ENCODE data around the gene AP3B2.

Gene AP3B2

DNA sequence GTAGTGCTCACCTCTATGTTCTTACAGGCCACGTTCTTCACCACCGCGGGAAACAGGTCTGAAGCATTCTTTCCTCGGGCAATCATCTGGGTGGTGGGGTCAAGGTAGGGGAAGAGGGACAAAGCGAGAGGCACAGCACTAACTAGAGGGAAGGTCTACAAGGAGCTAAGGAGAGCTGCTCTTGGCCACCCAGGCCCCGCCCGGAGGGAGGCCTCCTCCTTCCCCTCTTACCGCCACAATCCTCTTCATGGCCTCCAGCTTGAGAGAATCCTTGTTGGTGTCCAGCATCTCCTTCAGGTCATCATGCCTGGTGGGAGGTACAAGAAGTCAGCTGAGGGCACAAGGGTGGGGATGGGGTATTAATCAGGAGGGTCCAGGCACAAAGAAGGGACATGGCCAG is 20.5 kb downstream of the AP3B2 start:
- DNase-seq = no peak

GRCh38 chr15:82688691-82689090 is 21.0 kb downstream of the AP3B2 start:
- no peak for DNase-seq

GRCh38 chr15:82681371-82681770 is 28.3 kb downstream of the AP3B2 start:
- no peak for DNase-seq

- DNase-seq = no peak
Measured at GRCh38 chr15:82680200-82681102, 29.2 kb downstream of the AP3B2 start.

GRCh38 chr15:82679626-82680199 is 30.0 kb downstream of the AP3B2 start:
- DNase-seq = no peak

- no peak for DNase-seq
Measured at GRCh38 chr15:82677720-82678323, 31.9 kb downstream of the AP3B2 start.

DNA sequence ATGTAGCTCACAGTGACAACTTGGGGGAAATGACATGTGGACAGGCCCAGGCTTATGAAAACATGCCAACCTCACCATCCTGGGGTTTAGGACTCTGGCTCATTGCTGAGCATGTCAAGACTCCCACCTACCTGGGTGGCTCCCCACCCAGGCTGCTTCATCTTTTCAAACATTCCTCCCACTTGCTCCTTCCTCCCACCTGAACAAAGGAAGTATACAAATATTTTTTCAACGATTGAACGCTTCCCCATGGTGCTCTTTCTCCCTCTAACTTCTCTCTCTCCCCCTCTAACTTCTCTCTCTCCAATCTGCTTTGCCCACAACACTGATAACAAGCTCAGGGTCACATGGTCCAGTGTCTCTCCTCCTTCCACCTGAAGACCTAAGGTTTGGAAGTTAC is 34.8 kb downstream of the AP3B2 start:
- no peak for DNase-seq

GRCh38 chr15:82670699-82671098 is 39.0 kb downstream of the AP3B2 start:
- no peak for DNase-seq

GRCh38 chr15:82666606-82667005 is 43.1 kb downstream of the AP3B2 start:
- DNase-seq = no peak

- no peak for DNase-seq
Measured at GRCh38 chr15:82664021-82664420, 45.7 kb downstream of the AP3B2 start.

DNA sequence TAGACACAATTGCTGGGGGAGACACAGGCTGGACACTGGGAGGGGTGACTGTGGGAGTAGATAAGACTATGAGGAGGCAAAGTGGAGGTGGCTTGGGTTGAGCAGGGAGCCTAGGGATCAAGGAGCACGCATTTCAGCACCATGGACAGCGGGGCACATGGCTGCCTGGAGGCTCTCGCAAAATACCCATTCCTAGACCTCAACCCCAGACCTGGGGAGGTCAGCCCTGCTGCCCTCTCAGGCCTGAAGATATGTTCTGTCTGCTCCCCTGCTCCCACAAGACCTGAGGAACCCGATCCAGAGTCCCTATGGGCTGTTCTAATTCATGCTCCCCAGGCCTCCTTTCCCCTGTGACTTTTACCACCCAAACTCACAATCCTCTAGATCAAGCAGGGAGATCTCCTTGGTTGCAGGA is 46.5 kb downstream of the AP3B2 start:
- no peak for DNase-seq

- no peak for DNase-seq
Measured at GRCh38 chr15:82662641-82663040, 47.0 kb downstream of the AP3B2 start.

DNA sequence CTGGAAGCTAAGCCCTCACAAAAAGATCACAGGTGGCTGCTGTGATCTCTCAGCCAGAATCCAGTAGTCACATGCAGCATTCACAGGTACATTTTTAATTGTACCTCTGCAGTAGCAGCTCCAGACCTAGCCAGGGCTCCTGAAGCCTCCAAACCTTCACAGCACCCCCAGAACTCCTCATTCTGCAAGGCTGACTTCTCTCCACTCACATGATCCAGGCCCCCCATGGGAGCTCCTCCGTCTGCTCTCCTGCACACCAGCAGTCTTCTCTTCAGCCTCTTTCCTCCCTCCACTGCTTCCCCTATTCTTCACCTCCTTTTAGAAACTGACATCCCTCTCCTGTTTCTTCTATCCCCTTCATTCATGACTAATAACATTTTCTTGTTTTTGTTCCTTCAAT is 49.3 kb downstream of the AP3B2 start:
- DNase-seq = no peak

DNA sequence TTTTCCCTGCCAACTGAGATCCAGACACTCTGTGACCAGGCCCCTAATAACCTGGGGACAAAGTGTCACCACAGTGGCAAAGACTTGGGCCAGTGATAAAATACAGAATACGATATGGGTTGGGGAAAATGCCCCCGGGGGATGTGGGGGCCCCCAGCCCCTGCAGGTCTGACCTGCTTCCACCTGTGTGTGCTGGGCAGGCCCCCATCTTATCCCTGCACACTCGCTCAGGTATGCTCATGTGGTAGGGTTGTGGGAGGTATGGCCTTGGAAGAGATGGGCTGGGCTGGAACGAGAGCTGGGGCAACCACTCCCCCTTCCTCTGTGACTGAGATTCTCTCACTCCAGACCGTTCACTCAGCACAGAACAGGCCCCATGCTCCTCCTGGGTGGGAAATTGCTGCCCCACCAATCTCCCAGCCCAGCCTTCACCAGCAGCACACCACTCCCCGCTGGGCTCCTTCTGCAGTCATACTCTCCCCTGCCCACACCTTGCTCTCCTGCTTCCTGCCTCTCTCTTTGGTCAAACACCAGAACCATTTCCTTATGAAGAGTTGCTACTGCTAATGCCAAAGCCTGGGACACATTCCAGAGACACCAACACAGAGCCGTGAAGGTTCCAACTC is 52.9 kb downstream of the AP3B2 start:
- DNase-seq = no peak

DNA sequence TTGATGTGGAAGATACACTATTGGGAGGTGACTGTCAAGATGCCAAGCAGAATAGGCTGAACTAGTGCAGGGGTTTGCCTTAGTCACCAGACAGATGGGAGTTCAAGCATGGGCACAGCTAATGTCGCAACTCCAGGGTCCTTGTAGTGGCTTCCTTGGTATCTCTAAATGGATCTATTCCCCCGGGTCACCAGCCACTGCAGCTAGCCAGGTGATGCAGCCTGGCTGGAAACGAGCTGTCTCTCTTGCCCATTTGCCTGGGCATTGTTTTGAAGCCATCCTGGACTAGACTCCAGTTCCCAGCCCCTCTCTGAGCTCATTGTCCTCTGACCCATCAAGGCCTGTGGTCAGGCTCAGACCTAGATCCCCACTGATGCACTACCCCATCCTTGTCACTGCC is 54.1 kb downstream of the AP3B2 start:
- DNase-seq = no peak

DNA sequence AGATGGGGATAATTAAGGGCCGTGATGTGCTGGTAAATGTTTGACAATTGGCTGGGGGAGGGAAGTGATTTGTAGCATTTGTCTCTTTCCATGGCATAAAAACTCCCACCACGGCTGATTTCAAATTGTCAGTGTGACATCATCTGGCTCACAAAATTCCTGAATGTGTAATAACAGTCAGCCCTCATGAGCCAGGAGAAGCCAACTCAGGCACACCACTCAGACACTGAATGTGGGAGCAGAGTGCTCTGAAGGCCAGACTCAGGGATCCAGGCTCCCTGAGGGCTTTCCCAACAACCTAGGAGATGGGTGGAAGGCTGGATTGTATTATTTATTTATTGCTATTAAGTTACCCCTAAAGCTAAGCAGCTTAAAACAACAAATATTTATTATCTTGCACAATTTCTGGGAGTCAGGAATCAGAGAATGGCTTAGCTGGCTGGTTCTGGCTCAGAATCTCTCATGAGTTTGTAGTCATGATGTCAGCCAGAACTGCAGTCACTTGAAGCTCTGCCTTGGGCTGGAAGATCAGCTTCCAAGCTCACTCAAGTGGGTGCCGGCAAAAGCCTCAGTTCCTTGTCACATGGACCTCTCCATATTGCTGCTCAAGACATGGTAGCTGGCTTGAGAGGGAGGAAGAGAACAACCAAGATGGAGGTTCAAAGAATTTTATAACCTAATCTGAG is 56.0 kb downstream of the AP3B2 start:
- no peak for DNase-seq

- no peak for DNase-seq
Measured at GRCh38 chr15:82651708-82652107, 58.0 kb downstream of the AP3B2 start.

DNA sequence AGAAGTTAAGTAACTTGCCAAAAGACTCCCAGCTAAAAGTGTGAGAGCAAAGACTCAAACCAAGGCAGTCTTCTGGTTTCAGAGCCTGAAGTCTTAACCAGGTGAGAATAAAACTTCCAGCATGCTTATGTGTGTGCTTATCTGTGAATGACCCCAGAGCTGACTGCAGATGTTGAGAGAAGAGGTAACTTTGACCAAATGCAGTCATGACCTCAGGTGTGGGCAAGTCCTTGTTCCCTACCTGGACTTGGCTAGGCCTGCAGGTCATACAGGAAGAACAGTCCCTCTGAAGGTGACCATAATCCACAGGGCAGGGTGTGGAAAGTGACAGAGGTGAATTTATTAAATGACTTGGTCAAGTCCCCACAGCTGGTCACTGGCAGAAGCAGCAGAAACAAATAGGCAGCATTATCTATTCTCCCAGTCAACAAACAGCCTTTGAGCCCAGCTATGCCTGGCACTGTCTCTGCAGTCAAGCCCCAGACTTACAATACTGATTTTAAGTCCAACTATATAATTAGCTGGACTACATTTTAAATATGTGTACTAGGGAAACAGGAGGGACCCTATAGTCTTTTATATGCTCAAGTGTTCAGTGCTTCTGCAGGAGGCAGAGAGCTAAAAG is 59.5 kb downstream of the AP3B2 start:
- DNase-seq = no peak

DNA sequence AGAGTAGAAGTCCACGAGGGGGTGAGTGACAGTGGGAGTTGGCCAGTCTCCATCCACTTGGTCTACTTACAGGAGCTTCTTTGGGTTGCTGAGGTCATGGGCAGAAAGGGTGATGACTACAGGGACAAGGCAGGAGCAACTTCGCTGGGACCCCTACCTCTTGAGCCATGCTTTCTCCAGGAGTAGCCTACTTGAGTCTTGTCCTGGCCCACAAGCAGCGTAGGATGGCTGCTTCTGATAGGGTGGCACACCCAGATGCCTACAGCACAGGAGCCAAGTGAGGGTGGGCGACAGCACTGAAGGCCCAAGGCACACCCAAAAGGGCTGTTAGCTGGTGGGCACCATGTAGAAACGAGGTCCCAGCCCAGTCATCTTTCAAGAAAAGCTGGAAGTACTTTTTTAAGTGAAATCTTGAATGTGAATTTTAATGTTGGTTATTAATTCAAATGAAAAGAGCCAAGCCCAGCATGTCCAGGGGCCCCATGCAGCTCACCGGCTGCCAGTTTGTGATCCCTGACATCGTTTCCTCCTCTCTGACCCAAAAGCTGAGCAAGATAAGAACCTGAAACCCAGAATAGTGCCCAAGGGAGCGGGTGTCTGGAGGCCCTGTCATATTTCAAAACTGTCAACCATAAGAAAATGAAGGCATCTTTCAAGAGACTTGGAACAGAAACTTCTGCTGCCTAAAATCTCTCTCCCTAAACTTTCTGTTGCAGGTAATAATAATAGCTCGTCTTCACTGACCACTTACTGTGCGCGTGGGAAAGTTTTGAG is 60.3 kb downstream of the AP3B2 start:
- DNase-seq = no peak

- DNase-seq = no peak
Measured at GRCh38 chr15:82648257-82649103, 61.2 kb downstream of the AP3B2 start.

- no peak for DNase-seq
Measured at GRCh38 chr15:82647835-82648256, 61.8 kb downstream of the AP3B2 start.
